BE2C (cell line): ENCODE data around the gene RALGDS.

ENCODE experiments used
- DNase-seq: peaks from one replicate; pipeline ENCODE4 v3.0.0-alpha.2; 2020
- H3K27me3 ChIP-seq: fragments of 250-450 bp; sonication (Bioruptor Pico); 2 replicates; pipeline ENCODE4 v1.5.1; 2020; ENCODE audit warnings: mild to moderate bottlenecking
- H3K36me3 ChIP-seq: fragments of 250-450 bp; sonication (Bioruptor Pico); 2 replicates; pipeline ENCODE4 v1.5.1; 2020; ENCODE audit warnings: mild to moderate bottlenecking
- H3K4me1 ChIP-seq: fragments of 250-450 bp; sonication (Bioruptor Pico); 2 replicates; pipeline ENCODE4 v1.5.1; 2020
- H3K4me3 ChIP-seq: 2 replicates; pipeline ENCODE4 v1.5.1; 2011; ENCODE audit warnings: low read depth, low read length
- H3K9me3 ChIP-seq: fragments of 250-450 bp; sonication (Bioruptor Pico); 2 replicates; pipeline ENCODE4 v1.5.1; 2020
- TF ChIP-seq, protein P1 (sequence below): IDR thresholded peaks from 2 replicates; pipeline ENCODE4 v1.5.1; 2012; ENCODE audit warnings: mild to moderate bottlenecking, low read depth, low read length

The RALGDS gene

DNA sequence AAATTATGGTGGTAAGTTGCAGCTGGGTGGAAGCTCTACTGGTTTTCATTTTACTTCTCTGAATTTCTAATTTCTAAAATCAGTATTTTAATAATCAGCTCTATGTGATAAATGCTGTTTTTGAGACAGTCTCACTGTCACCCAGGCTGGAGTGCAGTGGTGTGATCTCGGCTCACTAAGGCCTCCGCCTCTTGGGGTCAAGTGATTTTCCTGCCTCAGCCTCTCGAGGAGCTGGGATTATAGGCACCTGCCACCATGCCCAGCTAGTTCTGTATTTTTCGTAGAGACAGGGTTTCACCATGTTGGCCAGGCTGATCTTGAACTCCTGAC is 1.5 kb upstream of the RALGDS start:
- TF ChIP-seq, protein P1, sequence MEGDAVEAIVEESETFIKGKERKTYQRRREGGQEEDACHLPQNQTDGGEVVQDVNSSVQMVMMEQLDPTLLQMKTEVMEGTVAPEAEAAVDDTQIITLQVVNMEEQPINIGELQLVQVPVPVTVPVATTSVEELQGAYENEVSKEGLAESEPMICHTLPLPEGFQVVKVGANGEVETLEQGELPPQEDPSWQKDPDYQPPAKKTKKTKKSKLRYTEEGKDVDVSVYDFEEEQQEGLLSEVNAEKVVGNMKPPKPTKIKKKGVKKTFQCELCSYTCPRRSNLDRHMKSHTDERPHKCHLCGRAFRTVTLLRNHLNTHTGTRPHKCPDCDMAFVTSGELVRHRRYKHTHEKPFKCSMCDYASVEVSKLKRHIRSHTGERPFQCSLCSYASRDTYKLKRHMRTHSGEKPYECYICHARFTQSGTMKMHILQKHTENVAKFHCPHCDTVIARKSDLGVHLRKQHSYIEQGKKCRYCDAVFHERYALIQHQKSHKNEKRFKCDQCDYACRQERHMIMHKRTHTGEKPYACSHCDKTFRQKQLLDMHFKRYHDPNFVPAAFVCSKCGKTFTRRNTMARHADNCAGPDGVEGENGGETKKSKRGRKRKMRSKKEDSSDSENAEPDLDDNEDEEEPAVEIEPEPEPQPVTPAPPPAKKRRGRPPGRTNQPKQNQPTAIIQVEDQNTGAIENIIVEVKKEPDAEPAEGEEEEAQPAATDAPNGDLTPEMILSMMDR: no peak
- DNase-seq: no peak
- Histone ChIP-seq H3K4me3 (no peak overlapping the region), H3K9me3 (no peaks in the 10 kb centered on the region), H3K27me3 (no peaks in the 10 kb centered on the region), H3K4me1 (peaks cover 34% of the 10 kb centered on the region), H3K36me3 (no peaks in the 10 kb centered on the region; the same call in 1 of the 2 replicates)

DNA sequence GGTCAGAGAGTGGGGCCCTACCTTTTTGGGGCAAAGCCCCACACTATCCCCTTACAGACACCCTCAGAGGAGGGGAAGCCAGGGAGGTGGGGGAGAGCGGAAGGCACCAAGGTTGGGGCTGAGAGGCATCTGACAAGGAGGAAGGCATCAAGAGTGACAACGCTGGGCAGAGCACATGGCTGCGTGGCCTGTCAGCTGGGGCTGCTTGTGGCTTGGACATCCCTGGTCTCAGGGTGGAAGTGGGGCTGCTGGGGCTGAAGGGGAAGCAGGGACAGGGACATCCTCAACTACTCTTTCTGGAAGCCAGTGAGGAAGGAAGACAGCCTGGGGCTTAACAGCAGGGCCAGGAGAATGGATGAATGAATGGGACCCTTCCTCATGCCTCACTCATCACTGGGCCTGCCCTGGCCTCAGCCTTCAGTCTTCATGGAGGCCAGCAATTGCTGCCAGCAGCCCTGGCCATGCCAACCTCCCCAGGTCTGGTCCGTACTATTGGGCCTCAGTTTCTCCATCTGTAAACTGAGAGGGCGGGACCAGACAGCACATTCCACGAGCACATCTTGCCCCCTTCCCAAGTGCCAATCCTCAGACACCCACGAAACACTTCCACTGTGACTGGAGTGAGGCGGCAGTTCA is 993 bp upstream of the RALGDS start:
- DNase-seq: no peak
- H3K36me3 ChIP-seq: peaks cover 5% of the 10 kb centered on the region
- TF ChIP-seq, protein P1: no peak
- H3K4me3 ChIP-seq: no peak overlapping the region
- H3K9me3 ChIP-seq: no peaks in the 10 kb centered on the region
- H3K4me1 ChIP-seq: peaks cover 40% of the 10 kb centered on the region
- no peaks in the 10 kb centered on the region for H3K27me3 ChIP-seq

DNA sequence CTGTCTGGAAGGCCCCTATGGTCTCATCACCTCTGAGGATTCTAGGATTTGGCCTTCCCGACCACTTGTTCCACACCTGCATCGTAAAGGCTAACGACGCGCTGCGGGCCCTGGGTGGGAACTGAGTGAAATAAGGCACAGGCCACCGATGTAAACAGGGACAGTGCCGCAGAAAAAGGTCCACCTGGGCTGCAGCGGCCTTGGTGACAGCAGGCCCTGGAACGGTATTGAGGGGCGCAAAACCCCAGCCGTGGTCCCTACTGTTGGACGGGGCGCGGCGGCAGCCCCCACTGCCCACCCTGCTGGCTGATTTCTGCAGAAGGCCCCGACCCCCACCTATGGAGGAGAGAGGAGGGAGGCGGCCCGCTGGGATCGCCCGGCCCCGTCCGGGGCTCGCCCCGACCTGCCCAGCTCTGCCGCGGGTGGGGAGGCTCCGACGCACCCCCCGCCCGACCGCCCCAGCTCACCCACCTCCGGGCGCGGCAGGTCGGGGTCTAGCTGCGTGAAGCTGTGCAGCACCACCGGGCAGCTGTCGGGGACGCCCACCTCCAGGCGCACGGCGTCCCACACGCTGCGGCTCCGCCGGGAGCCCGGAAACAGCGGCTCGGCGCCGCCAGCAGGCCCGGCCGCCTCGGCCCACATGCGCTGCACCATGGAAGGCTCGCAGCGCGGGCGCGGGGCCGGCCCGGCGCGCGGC is 391 bp downstream of the RALGDS start:
- Histone ChIP-seq H3K4me1 (peaks cover 54% of the 10 kb centered on the region), H3K27me3 (no peaks in the 10 kb centered on the region), H3K36me3 (peaks cover 19% of the 10 kb centered on the region), H3K9me3 (no peaks in the 10 kb centered on the region), H3K4me3 (peak overlapping the region; percentile 70)
- DNase-seq: no peak
- TF ChIP-seq, protein P1: no peak

DNA sequence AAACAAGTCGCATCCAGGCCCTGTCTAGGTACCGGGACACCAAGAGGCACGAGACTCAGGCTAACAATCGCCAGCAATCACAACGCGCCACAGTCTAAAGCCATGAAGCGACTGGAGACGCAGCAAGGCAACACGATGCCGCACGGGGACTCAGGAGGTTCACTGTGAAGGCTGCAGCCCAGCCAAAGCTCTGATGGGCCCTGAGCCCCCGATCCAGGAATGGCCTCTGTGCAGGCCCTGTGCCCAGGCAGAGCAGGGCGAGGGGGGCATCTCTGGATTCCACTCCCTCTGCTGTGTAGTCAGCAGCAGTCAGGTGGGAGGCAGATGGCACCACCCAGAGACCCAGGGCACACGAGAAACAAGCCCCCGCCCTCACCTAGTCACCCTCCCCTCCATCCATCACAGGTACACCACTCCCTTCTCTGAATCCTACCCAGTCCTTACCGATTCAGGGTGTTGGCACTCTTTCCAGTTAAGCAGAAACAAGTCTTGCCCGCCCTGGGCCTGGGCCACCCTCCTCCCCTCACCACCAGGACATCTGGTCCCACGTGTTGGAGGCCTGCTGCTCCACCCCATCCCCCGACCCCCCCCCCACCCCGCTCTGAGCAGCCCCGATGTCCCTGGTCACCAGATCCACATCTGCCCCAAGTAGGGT is 1.1 kb downstream of the RALGDS start:
- DNase-seq: peak; percentile 79
- H3K27me3 ChIP-seq: no peaks in the 10 kb centered on the region
- TF ChIP-seq, protein P1: no peak
- H3K36me3 ChIP-seq: peaks cover 19% of the 10 kb centered on the region
- H3K4me3 ChIP-seq: peak overlapping the region; percentile 70
- H3K4me1 ChIP-seq: peaks cover 60% of the 10 kb centered on the region
- H3K9me3 ChIP-seq: no peaks in the 10 kb centered on the region

DNA sequence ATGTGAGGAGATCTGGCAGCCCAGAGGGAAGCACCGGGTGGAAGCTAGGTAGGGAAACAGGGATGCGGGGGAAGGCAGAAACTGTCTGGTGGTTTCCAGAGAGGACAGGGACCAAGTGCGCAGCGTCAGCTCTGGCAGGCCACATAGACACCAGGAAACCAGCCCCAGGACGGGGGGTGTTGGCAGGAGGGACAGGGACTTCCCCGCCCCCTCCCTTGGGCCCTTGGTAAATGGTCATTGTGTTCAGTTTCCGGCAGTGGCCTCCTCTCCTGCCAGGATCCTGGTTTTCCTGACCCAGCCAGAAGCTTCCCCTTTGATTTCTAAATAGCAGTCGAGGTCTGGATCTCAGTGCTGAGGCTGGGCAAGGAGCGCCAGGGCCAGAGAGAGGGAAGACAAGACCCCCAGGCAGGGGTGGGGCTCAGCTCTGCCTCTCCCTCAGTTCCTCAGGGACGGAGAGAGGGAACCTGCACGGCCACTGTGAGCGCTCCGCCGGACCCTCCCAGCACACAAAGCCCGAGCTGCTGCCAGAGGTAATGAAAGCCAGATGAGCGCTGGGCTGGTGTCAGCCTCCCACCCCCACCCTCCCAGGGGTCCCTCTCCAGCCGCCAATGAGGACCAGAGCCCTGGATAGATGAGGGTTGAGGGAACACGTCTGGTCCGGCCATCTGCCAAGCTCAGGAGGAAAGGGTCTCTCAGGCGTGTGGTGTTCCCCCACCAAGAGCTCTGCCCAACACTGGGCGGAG is 1.8 kb downstream of the RALGDS start:
- Histone ChIP-seq H3K4me1 (peaks cover 65% of the 10 kb centered on the region), H3K27me3 (no peaks in the 10 kb centered on the region), H3K4me3 (peak overlapping the region; percentile 70), H3K36me3 (peaks cover 19% of the 10 kb centered on the region), H3K9me3 (no peaks in the 10 kb centered on the region)
- DNase-seq: peak; percentile 96
- TF ChIP-seq, protein P1: no peak
